ENCODE results near the gene ARHGEF17. TPM values are rescaled to one million over a fixed set of nuclear protein-coding genes. Genes with fewer than 3 reads are reported as not detected.

The ARHGEF17 gene
- total RNA-seq, 1 donor from 2014 or later, result 0.05 TPM

DNA sequence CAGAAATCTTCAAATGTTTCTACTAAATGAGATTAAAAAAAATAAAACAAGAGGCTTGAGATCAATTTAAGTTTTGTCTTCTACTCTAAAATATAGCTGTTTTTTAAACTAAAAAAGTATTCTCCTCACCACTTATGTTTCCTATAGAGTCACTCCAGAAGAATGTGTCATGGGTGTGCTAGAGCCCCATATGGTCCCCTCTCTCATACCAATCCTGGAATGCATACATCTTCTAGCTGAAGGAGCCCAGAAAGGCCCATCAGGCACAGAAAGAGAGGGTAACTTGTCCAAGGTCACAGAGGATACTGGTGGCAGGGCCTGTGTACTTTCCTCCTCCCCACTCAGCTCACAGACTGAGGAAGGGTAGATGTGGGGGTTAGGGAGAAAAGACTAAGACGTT, 102.6 kb downstream of the ARHGEF17 start:
- Mint-ChIP-seq H3K36me3 (ENCODE audit: low read depth) (peaks cover 23% of the 10 kb centered on the region), H3K9me3 (no peaks in the 10 kb centered on the region), H3K27me3 (ENCODE audit: insufficient read depth) (no peaks in the 10 kb centered on the region), H3K4me1 (ENCODE audit: low read depth) (peaks cover 7% of the 10 kb centered on the region), H3K27ac (peak overlapping the region; percentile 36), H3K4me3 (no peak overlapping the region)
- no peak for DNase-seq (ENCODE audit: low spot score)
- intact Hi-C loops (cut with micrococcal nuclease), result no loop called here

DNA sequence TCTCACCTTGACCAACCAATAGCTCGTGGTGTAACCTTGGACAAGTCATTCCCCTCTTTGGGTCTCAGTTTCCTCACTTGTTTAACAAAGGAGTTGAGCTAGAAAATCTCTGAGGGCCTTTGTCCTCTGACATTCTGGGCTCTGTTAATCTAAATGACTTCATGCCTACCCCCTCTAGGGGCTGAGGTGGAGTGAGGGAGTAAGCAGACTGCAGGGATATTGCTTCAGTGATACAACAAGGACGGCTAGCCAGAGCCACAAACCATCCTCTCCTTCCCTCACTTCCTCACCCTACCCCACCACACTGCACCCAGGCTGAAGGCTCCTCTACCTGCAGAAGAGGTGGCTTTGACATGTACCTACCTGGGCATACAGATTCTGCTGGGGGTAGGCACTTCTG, 103.0 kb downstream of the ARHGEF17 start:
- Mint-ChIP-seq H3K4me3 (no peak overlapping the region), H3K36me3 (ENCODE audit: low read depth) (peaks cover 23% of the 10 kb centered on the region), H3K9me3 (no peaks in the 10 kb centered on the region), H3K27me3 (ENCODE audit: insufficient read depth) (no peaks in the 10 kb centered on the region), H3K4me1 (ENCODE audit: low read depth) (peaks cover 7% of the 10 kb centered on the region), H3K27ac (no peak overlapping the region)
- no peak for DNase-seq (ENCODE audit: low spot score)
- intact Hi-C loops (cut with micrococcal nuclease), result no loop called here

DNA sequence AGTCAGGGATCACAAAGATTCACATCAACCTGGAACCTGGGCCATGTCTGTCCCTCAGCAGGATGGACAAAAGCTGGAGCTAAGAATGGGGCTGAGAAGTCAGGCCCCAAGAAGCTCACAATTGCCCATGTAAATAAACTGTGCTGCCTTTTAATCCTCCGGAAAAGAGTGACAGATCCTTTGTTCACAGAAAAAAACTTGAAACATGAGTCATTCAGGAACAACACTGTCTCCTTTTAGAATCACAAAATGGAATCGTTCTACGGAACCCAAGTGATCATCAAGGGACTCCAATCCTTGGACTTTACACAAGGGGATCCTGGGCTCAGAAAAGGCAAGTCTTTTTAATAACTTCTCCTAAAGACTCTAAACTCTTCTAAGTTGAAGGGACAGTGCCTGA, 104.2 kb downstream of the ARHGEF17 start:
- peaks cover 7% of the 10 kb centered on the region for H3K4me1 Mint-ChIP-seq (ENCODE audit: low read depth)
- H3K27me3 Mint-ChIP-seq (ENCODE audit: insufficient read depth), result no peaks in the 10 kb centered on the region
- H3K4me3 Mint-ChIP-seq, result no peak overlapping the region
- H3K36me3 Mint-ChIP-seq (ENCODE audit: low read depth), result peaks cover 30% of the 10 kb centered on the region
- DNase-seq (ENCODE audit: low spot score), result no peak
- no peak overlapping the region for H3K27ac Mint-ChIP-seq
- no peaks in the 10 kb centered on the region for H3K9me3 Mint-ChIP-seq
- intact Hi-C loops (cut with micrococcal nuclease), result no loop called here

DNA sequence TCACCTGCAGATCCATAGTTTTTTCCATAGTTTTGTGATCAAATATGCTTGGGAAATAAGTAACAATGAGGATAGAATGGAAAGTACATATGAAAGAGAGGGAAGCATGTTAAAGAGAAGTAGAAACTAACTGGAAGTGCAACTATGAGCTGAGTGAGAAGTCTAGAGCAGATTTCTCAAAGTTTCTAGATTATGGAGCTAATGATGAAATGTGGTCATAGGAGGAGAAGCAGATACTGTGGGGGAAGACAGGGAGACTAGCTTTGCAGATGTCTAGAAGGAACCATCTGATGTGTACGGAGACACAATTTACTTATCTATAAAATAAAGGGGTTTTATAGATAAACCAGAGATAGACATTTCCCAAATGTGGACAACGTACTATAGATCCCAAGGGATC, 105.2 kb downstream of the ARHGEF17 start:
- Mint-ChIP-seq H3K4me1 (ENCODE audit: low read depth) (peaks cover 11% of the 10 kb centered on the region), H3K4me3 (no peak overlapping the region), H3K27ac (no peak overlapping the region), H3K36me3 (ENCODE audit: low read depth) (peaks cover 29% of the 10 kb centered on the region), H3K9me3 (no peaks in the 10 kb centered on the region), H3K27me3 (ENCODE audit: insufficient read depth) (no peaks in the 10 kb centered on the region)
- intact Hi-C loops (cut with micrococcal nuclease), result no loop called here
- DNase-seq (ENCODE audit: low spot score), result no peak

DNA sequence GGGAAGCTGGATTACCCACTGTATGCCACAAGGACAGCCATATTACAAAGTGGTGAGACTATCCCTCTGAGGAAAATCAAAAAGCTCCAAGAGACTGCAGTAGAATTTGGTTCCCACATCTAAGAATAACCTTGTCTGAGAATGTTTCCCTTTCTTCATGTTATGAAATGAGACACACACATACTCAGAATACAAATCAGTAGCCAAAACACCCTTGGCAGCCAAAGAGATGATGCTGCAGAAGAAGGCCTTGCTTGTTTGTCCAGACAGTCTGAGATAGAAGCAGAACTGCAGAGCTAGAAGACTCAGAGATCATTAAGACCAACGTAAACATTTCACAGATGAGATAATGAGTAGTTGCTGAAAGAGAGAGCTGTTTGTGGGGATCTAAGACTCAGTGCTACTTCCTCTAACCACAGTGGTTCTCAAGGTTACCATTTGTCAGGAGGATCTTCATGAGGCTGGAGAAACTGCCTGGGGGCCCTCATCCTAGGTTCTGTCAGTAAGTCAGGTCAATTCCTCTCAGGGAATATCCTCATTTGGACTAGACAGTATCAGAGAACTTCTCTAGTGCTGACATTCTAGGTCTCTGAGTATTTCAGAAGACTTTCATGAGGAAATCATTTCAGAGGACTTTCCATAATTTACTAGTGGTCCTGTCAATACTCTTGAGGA, 107.0 kb downstream of the ARHGEF17 start:
- H3K9me3 Mint-ChIP-seq, result no peaks in the 10 kb centered on the region
- H3K4me3 Mint-ChIP-seq, result no peak overlapping the region
- H3K4me1 Mint-ChIP-seq (ENCODE audit: low read depth), result peaks cover 11% of the 10 kb centered on the region
- H3K27me3 Mint-ChIP-seq (ENCODE audit: insufficient read depth), result no peaks in the 10 kb centered on the region
- no peak for DNase-seq (ENCODE audit: low spot score)
- peaks cover 26% of the 10 kb centered on the region for H3K36me3 Mint-ChIP-seq (ENCODE audit: low read depth)
- intact Hi-C loops (cut with micrococcal nuclease), result no loop called here
- H3K27ac Mint-ChIP-seq, result no peak overlapping the region

DNA sequence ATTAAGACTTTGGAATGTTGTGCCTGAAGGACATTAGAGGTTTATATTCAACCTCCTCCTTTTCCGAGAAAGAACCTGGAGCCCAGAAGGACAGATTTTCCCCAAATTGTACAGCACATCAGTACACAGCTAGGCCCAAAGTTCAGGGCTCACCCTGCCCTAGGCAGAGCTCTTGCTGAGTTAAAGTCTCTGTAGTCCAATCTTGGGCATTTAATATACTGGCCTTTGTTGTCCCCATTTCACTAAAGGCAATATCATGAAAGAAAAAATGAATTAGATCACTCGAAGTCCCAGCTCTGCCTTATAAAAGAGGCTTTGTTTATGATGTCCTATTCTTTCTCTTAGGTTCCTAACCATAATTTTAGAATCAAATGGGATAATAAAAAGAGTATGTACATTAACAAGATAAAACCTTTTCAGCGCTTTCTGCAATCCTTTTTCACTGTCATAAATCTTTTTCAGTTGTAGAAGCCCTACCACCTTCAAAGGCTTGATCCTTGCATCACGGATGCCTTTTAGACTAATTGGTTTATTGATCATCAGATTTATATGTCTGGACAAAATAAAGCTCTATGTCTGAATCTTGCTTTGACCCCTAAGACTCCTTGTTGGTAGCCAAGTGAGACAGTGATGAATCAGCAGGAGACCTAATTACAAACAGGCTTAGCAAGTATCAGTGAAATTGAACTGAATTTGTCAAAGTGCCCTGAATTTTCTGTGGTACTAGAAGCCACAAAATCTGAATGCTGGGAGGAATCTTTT, 108.0 kb downstream of the ARHGEF17 start:
- H3K9me3 Mint-ChIP-seq, result no peaks in the 10 kb centered on the region
- no peak overlapping the region for H3K4me3 Mint-ChIP-seq
- DNase-seq (ENCODE audit: low spot score), result no peak
- no peak overlapping the region for H3K27ac Mint-ChIP-seq
- intact Hi-C loops (cut with micrococcal nuclease), result no loop called here
- H3K27me3 Mint-ChIP-seq (ENCODE audit: insufficient read depth), result no peaks in the 10 kb centered on the region
- peaks cover 11% of the 10 kb centered on the region for H3K4me1 Mint-ChIP-seq (ENCODE audit: low read depth)
- peaks cover 21% of the 10 kb centered on the region for H3K36me3 Mint-ChIP-seq (ENCODE audit: low read depth)

- Mint-ChIP-seq H3K27ac (no peak overlapping the region), H3K4me1 (ENCODE audit: low read depth) (peaks cover 11% of the 10 kb centered on the region), H3K36me3 (ENCODE audit: low read depth) (peaks cover 23% of the 10 kb centered on the region), H3K27me3 (ENCODE audit: insufficient read depth) (no peaks in the 10 kb centered on the region), H3K9me3 (no peaks in the 10 kb centered on the region), H3K4me3 (no peak overlapping the region)
- intact Hi-C loops (cut with micrococcal nuclease), result no loop called here
- DNase-seq (ENCODE audit: low spot score), result no peak
These were observed 108.7 kb downstream of the ARHGEF17 start for GRCh38 chr11:73416786-73417185.

Other genes starting within 250 kb of the ARHGEF17 start
- gene FCHSD2, start 166.0 kb upstream of the ARHGEF17 start, total RNA-seq, result 23.4 and 27.7 TPM in 2 replicates
- gene P2RY2, start 90.0 kb upstream of the ARHGEF17 start, total RNA-seq, result not detected in 2 replicates
- gene P2RY6, start 35.9 kb upstream of the ARHGEF17 start, total RNA-seq, result not detected in 2 replicates
- gene RELT, start 68.1 kb downstream of the ARHGEF17 start, total RNA-seq, result 34.6 and 37.6 TPM in 2 replicates

Measured in activated T-helper 1 cell treated with anti-CD3 and anti-CD28 coated beads, Interleukin-12 subunit alpha, Interleukin-12 subunit beta, Interleukin-2, Interleukin-4 antibody, amounts not matched to agents 30 ng/mL and 10 ng/mL and 1 ng/mL, durations not matched to agents 14 hours and 24 hours and 36 hours (primary cell).